ENCODE results near the gene EXOG.

DNA sequence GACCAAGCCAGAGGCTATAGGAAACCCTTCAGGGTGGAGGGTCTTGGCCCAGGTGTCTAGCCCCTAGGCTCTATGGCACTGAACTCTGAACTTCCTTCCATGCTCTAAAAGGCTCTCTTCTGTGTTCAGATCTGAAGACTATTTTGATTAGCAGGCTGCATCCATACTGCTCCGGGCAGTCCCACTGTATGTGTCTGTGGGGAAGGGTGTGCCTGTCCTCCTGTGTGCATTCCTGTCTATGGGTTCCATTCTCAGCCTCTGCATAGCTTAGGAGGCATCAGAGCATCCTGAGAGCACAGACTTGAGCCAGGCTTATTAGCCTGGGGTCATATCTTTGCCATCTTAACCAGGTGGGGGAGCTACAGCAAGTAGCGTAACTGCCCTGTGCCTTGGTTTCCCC lies 38.0 kb downstream of the EXOG start:
- TF ChIP-seq, protein P1, sequence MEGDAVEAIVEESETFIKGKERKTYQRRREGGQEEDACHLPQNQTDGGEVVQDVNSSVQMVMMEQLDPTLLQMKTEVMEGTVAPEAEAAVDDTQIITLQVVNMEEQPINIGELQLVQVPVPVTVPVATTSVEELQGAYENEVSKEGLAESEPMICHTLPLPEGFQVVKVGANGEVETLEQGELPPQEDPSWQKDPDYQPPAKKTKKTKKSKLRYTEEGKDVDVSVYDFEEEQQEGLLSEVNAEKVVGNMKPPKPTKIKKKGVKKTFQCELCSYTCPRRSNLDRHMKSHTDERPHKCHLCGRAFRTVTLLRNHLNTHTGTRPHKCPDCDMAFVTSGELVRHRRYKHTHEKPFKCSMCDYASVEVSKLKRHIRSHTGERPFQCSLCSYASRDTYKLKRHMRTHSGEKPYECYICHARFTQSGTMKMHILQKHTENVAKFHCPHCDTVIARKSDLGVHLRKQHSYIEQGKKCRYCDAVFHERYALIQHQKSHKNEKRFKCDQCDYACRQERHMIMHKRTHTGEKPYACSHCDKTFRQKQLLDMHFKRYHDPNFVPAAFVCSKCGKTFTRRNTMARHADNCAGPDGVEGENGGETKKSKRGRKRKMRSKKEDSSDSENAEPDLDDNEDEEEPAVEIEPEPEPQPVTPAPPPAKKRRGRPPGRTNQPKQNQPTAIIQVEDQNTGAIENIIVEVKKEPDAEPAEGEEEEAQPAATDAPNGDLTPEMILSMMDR (IDR thresholded peaks at IDR 0.05; ENCODE audit: low read depth, low read length) = no peak
- TF ChIP-seq EZH2phosphoT487 (IDR thresholded peaks at IDR 0.05; ENCODE audit: low read depth) = no peak
